HL-60 (cell line): ENCODE results near the gene SP5.

Source experiments
- CTCF ChIP-seq: IDR thresholded peaks from one replicate; pipeline ENCODE4 v1.5.1; 2011; ENCODE audit warnings: low read length, control low read depth, inconsistent platforms; ENCODE audit not compliant: insufficient read depth
- GABPA ChIP-seq: IDR thresholded peaks from 2 replicates; pipeline ENCODE4 v1.6.1; 2012; ENCODE audit warnings: low read depth
- POLR2AphosphoS5 ChIP-seq: IDR thresholded peaks from 2 replicates; pipeline ENCODE4 v1.6.1; 2012; ENCODE audit warnings: low read depth
- REST ChIP-seq: IDR thresholded peaks from 2 replicates; pipeline ENCODE4 v1.6.1; 2012; ENCODE audit warnings: low read depth; ENCODE audit not compliant: insufficient replicate concordance

DNA sequence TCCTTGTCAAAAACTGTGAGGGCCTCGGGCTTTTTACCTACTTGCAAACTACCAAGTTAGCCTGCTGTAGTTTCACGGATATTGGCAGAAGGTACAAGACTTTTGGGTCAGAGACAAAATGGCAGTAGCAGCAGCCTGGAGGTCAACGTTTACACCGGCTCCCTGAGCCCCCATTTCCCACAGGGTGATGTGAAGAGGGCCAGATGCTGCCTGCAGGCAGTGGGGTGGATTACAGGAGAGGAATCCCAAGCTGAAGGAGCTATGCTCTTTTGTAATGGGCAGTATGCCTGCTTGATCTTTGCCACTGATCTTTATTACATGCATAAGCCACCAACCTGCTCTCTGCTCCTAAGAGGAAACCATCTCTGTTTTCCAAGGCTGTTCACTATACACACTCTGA lies 29.5 kb upstream of the SP5 start:
- TF ChIP-seq CTCF, result no peak
- no peak for TF ChIP-seq GABPA
- no peak for TF ChIP-seq POLR2AphosphoS5
- no peak for TF ChIP-seq REST
